ENCODE results near the gene AKAP13. TPM values are rescaled to one million over a fixed set of nuclear protein-coding genes. Genes with fewer than 3 reads are reported as not detected.
"Not testable (repeated sequence)": the region's sequence is repeated elsewhere in the genome, so short reads cannot be mapped to it uniquely, and the experiment has no call there.

AKAP13 gene
- total RNA-seq, 1 experiment from 2014 or later: 47.3 TPM

- Histone ChIP-seq H4K91ac (ENCODE audit: insufficient read length, low read depth, low read length) (no peak overlapping the region), H3K4me1 (ENCODE audit: insufficient read depth, low read length) (peaks cover 7% of the 10 kb centered on the region), H3K9ac (ENCODE audit: extremely low read depth, insufficient read length, low read length) (no peak overlapping the region), H3K4me2 (ENCODE audit: insufficient read depth, insufficient read length, low read length) (no peak overlapping the region), H4K5ac (ENCODE audit: insufficient read length, low read depth, low read length) (no peak overlapping the region), H3K14ac (ENCODE audit: insufficient read depth, low read length) (no peak overlapping the region), H2AFZ (ENCODE audit: low read length) (no peak overlapping the region), H3K79me2 (ENCODE audit: insufficient read depth, low read length) (no peaks in the 10 kb centered on the region; the same call in 1 of the 2 replicates), H3K56ac (ENCODE audit: insufficient read length, low read depth, low read length) (no peak overlapping the region), H2BK20ac (ENCODE audit: low read depth, low read length, poor library complexity, severe bottlenecking) (no peak overlapping the region), H2BK120ac (ENCODE audit: low read depth, low read length, poor library complexity, severe bottlenecking) (no peak overlapping the region), H4K20me1 (ENCODE audit: control insufficient read depth, insufficient read depth, insufficient read length) (peaks cover 2% of the 10 kb centered on the region), H2BK5ac (ENCODE audit: insufficient read length, low read length) (no peak overlapping the region), H3K27me3 (ENCODE audit: insufficient read depth, low read length) (no peaks in the 10 kb centered on the region), H3K4ac (ENCODE audit: low read depth, low read length) (no peak overlapping the region), H2BK15ac (ENCODE audit: low read depth, low read length) (no peak overlapping the region), H3K9me3 (ENCODE audit: control insufficient read depth, low read depth, low read length) (no peaks in the 10 kb centered on the region), H3K79me1 (ENCODE audit: insufficient read depth, low read depth, low read length, poor library complexity, severe bottlenecking) (peaks cover 3% of the 10 kb centered on the region), H2BK12ac (ENCODE audit: insufficient read length, low read depth, low read length) (no peak overlapping the region), H2AK5ac (ENCODE audit: insufficient read length, low read length) (no peak overlapping the region), H3T11ph (ENCODE audit: low read length) (no peak overlapping the region), H3K27ac (ENCODE audit: insufficient read length, low read depth, low read length) (no peak overlapping the region), H3K18ac (ENCODE audit: insufficient read length, low read depth, low read length) (no peak overlapping the region), H3K23me2 (ENCODE audit: insufficient read length, low read depth, low read length, poor library complexity, severe bottlenecking) (no peaks in the 10 kb centered on the region), H3K23ac (ENCODE audit: insufficient read length, low read depth, low read length) (no peak overlapping the region), H4K8ac (replicated peaks; ENCODE audit: insufficient read length, low read depth, low read length) (no peak overlapping the region)
- Mint-ChIP-seq H3K27ac (peak overlapping the region in 1 of 3 experiments; percentile 18; a peak in 1 of 7 replicates), H3K4me3 (no peak overlapping the region), H3K27me3 (ENCODE audit: low read depth) (no peaks in the 10 kb centered on the region), H3K9me3 (no peaks in the 10 kb centered on the region; a peak in 1 of 5 replicates), H3K36me3 (ENCODE audit: insufficient read depth in 1 of 3, low read depth in 3 of 3) (no peaks in the 10 kb centered on the region), H3K4me1 (peaks cover 44 to 55% of the 10 kb centered on the region in 2 experiments)
- DNase-seq: no peak
- TF ChIP-seq CTCF (conservative IDR thresholded peaks at IDR 0.05): no peak
- no CpG with 5 or more reads among the region's 6 CpGs for WGBS (ENCODE audit: extremely low coverage, insufficient read length, low lambda C conversion rate)
Observed at GRCh38 chr15:85480923-85481322, 100.5 kb downstream of the AKAP13 start.

GRCh38 chr15:85481543-85481942 is 101.1 kb downstream of the AKAP13 start:
- not testable (repeated sequence) for H4K8ac ChIP-seq (replicated peaks; ENCODE audit: insufficient read length, low read depth, low read length); H3K27me3 ChIP-seq (ENCODE audit: insufficient read depth, low read length); H3K79me1 ChIP-seq (ENCODE audit: insufficient read depth, low read depth, low read length, poor library complexity, severe bottlenecking); H4K20me1 ChIP-seq (ENCODE audit: control insufficient read depth, insufficient read depth, insufficient read length); H2BK5ac ChIP-seq (ENCODE audit: insufficient read length, low read length); H3K9me3 ChIP-seq (ENCODE audit: control insufficient read depth, low read depth, low read length); H3K4me3 Mint-ChIP-seq; H3K23ac ChIP-seq (ENCODE audit: insufficient read length, low read depth, low read length); H2BK12ac ChIP-seq (ENCODE audit: insufficient read length, low read depth, low read length); H4K91ac ChIP-seq (ENCODE audit: insufficient read length, low read depth, low read length); H3K27me3 Mint-ChIP-seq (ENCODE audit: low read depth); H3K27ac ChIP-seq (ENCODE audit: insufficient read length, low read depth, low read length); H3K23me2 ChIP-seq (ENCODE audit: insufficient read length, low read depth, low read length, poor library complexity, severe bottlenecking); H3K14ac ChIP-seq (ENCODE audit: insufficient read depth, low read length); H3K56ac ChIP-seq (ENCODE audit: insufficient read length, low read depth, low read length); H3T11ph ChIP-seq (ENCODE audit: low read length); H4K5ac ChIP-seq (ENCODE audit: insufficient read length, low read depth, low read length); H3K9ac ChIP-seq (ENCODE audit: extremely low read depth, insufficient read length, low read length); H2BK120ac ChIP-seq (ENCODE audit: low read depth, low read length, poor library complexity, severe bottlenecking); H3K4ac ChIP-seq (ENCODE audit: low read depth, low read length); H3K27ac Mint-ChIP-seq; H2AK5ac ChIP-seq (ENCODE audit: insufficient read length, low read length); H3K9me3 Mint-ChIP-seq; DNase-seq; H3K18ac ChIP-seq (ENCODE audit: insufficient read length, low read depth, low read length); H3K79me2 ChIP-seq (ENCODE audit: insufficient read depth, low read length); H3K4me1 ChIP-seq (ENCODE audit: insufficient read depth, low read length); H2BK20ac ChIP-seq (ENCODE audit: low read depth, low read length, poor library complexity, severe bottlenecking); H2AFZ ChIP-seq (ENCODE audit: low read length); H3K4me2 ChIP-seq (ENCODE audit: insufficient read depth, insufficient read length, low read length); H2BK15ac ChIP-seq (ENCODE audit: low read depth, low read length); H3K36me3 Mint-ChIP-seq (ENCODE audit: insufficient read depth in 1 of 3, low read depth in 3 of 3)
- H3K4me1 Mint-ChIP-seq: peaks cover 44 to 55% of the 10 kb centered on the region in 2 experiments
